Stimulated activated CD8-positive, alpha-beta memory T cell treated with anti-CD3 and anti-CD28 coated beads, Interleukin-7, amount 100 ng/mL, for 4 hours (primary cell): ENCODE results near the gene NXN.
"Not testable (repeated sequence)": the region's sequence is repeated elsewhere in the genome, so short reads cannot be mapped to it uniquely, and the experiment has no call there.

Experiments used
- DNase-seq, 2 donors: peaks; one replicate each; pipeline ENCODE4 v3.0.0-alpha.2; 2020; ENCODE audit warnings: low read depth in 2 of 2

Gene NXN

GRCh38 chr17:917941-918740 is 61.4 kb downstream of the NXN start:
- DNase-seq, result no peak

DNA sequence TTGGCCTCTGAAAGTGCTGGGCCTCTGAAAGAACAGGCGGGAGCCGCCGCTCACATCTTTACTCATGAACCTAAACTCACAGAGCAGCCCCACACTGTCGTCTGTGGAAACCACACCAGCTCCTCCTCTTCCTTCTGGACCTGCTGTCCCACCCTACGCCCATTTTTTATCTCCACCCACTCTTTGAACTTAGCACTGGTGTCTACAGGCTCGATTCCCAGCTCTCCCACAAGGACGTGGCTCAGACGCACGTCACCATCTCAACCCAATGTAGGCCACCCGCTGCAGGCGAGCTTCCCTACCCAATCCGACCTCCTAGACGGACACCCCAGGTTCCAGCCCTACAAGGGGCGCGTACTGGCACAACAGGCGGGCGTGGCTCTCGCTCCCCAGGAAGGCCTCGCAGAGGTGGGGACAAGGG is 62.2 kb downstream of the NXN start:
- no peak for DNase-seq

DNA sequence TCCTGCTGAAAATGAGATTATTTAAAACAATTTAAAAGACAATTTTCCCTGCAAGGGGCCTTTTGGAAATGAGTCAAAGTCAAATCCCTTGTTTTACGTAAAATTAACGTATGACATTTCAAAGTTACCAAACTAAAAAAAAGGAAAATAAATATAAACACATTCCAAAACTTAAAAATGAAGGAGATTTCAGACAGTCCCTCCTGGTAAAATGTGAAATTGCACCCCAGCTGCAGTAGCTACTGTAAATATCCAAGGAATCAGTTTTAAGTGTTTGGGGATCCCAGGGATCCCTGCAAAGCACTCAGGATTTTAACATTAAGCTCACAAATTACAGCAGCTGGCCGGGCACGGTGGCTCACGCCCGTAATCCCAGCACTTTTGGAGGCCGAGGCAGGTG is 63.3 kb downstream of the NXN start:
- no peak for DNase-seq

DNA sequence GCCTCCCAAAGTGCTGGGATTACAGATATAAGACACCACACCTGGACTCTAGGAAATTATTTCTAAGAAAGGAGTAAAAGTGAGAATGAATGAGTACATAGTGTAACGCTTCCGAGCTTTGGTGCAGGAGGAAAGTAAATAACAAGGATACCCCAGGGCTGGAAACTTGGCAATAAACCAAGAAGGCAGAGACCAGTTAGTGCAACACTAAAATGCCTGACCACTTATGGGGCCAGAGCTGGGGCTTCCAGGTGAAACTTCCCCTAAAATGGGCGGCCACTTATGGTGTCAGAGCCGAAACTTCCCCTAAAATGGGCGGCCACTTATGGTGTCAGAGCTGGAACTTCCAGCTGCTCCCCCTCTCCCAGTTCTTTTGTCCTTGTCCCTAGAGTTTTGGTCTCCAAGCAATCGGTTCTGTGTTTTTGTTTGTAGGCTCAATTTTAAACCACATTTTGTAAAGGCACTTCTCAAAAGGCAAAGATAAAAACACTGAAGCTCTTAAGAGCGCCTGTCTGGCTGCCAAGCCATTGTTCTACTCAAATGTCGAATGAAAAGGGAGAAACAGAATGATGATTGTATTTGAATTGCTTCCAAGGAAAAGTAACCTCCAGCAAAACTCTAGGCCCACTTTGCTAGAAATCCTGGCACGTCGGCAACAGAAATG is 63.9 kb downstream of the NXN start:
- no peak for DNase-seq

GRCh38 chr17:914561-914960 is 65.0 kb downstream of the NXN start:
- DNase-seq, result no peak

- DNase-seq, result no peak
Observed at GRCh38 chr17:913207-913606, 66.4 kb downstream of the NXN start.

DNA sequence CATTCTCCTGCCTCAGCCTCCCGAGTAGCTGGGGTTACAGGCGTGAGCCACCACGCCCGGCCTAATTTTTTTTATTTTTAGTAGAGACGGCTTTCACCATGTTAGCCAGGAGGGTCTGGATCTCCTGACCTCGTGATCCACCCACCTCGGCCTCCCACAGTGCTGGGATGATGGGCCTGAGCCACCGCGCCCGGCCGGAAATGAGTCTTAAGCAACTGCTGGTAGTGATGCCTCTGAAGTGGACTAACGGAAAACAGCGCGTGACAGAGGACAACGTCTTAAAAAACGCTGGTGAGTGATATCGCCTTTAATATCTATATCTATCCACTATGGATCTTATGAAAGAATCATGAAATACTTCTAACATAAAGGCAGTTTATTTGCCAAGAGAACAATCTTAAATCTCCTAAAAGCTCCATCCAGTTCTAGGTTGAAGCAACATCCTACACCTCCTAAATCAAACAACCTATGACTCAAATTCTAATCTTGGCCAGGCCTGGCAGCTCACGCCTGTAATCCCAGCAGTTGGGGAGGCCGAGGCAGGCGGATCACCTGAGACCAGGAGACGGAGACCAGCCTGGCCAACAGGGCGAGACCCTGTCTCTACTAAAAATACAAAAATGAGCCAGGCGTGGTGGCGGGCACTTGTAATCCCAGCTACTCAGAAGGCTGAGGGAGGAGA is 69.8 kb downstream of the NXN start:
- no peak for DNase-seq

- DNase-seq, result no peak
Observed at GRCh38 chr17:907725-908124, 71.9 kb downstream of the NXN start.

DNA sequence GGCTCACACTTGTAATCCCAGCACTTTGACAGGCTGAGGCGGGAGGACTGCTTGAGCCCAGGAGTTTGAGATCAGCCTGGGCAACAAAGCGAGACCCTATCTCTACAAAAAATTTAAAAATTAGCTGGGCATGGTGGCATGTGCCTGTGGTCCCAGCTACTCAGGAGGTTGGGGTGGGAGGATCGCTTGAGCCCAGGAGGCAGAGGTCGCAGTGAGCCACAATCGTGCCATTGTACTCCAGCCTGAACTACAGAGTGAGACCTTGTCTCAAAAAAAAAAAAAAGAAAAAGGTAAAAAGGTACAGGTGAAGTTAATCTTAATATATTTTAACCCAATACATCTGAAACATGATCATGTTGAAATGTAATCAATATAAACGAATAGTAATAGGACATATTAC is 73.9 kb downstream of the NXN start:
- DNase-seq, result not testable (repeated sequence)

DNA sequence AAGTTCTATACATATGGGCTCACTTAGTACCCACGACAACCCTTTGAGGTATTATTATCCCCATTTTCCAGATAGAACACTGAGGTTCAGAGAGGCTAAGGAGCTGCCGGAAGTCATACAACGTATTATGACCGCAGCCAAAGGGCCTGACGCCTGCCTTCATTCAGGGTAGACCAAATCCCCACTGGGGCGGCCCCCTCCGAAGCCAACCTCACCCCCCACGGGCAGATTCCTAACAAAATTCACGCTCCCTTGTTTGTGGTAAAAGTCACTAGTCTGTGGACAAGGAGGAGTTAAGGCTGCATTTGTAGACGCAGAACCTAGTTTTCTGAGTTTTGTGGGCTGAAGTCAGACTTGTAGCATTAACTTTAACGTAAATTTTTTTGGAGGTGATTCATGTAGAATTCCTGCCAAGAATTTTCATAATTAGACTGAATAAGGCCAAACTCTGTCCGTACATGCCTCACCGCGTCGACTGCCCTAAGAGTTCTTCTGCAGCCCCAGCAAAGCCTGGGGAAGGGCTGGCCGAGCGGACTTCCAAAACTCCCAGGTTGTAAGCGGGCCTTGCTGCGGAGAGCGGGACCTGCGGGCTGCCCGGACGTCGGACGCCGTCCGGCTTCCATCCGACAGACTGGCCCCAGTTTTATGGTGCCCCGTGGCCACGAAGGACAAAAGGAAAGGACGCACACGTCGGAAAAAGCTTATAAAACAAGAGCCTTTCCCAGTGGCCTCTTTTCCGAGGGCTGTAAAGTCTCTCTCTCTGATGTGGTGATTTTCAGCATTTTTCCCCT is 75.7 kb downstream of the NXN start:
- DNase-seq, result no peak

GRCh38 chr17:902463-902862 is 77.1 kb downstream of the NXN start:
- DNase-seq, result no peak

DNA sequence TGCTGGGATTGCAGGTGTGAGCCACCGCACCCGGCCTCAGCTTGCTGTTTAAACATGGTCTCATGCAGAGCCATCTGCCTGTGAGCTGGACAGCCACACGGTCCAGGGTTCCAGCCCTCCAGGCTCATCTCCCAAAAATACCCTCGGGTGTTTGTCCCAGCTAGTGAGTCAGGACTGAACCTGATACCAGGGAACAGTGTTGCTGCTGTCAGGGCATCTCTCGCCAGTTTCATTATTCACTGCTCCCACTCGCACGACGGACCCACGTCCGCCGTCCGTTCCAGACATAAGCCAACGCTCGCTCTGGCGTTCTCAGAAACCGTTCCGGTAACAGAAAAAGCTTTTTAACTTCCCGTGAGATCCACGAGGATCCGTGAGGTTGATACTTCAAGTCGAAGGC is 77.6 kb downstream of the NXN start:
- DNase-seq, result no peak

DNA sequence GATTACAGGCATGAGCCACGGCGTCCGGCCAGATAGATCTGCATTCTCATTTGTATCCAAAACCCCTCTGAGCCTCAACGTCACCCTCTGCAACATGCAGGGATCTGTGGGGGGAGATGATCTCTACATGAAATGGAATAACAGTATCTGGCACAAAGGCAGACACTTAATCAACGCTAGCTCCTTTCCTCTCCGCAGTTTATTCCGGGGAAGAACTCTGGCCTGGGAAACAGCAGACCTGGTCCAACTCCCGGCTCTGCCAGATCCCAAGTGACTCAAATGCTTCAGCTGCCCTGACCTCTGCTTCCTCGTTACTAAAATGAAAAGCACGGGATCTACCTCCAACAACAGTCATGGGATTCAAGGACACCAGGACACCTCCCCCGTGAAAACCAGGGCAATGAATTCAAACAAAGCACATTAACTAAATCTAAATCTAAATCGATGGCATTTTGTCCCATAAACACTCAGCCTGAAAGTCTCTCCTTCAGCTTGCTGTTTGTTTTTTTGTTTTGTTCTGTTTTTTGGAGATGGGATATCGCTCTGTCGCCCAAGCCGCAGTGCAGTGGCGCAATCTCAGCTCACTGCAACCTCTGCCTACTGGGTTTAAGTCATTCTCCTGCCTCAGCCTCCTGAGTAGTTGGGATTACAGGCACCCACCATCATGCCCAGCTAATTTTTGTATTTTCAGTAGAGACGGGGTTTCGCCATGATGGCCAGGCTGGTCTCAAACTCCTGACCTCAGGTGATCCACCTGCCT is 78.2 kb downstream of the NXN start:
- no peak for DNase-seq

DNA sequence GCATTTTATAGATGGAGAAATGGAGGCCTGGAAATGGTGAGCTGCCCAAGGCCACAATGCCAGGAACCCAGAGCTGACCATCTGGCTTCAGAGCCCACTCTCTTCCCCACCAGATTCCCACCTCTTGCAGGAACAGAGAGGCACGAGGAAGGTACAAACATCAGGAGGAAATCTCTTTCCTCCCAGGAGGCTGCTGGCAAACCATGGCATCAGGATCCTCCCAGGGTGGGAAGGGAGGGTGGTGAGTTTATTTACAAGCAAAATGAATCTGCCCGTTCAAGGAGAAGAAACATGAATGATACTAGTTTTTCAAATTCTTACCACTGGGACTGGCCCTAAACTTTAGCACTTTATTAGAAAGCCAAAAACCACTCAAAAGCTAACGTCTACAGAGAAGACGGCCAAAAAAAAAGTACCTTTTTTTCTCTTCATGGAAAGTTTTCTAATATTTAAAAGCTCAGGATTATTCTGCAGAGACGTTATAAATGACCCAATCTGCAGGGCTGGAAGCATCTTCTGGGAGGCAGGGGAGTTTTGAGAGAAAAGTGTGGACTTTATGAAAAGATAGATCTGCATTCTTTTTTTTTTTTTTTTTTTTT is 79.1 kb downstream of the NXN start:
- DNase-seq, result no peak

DNA sequence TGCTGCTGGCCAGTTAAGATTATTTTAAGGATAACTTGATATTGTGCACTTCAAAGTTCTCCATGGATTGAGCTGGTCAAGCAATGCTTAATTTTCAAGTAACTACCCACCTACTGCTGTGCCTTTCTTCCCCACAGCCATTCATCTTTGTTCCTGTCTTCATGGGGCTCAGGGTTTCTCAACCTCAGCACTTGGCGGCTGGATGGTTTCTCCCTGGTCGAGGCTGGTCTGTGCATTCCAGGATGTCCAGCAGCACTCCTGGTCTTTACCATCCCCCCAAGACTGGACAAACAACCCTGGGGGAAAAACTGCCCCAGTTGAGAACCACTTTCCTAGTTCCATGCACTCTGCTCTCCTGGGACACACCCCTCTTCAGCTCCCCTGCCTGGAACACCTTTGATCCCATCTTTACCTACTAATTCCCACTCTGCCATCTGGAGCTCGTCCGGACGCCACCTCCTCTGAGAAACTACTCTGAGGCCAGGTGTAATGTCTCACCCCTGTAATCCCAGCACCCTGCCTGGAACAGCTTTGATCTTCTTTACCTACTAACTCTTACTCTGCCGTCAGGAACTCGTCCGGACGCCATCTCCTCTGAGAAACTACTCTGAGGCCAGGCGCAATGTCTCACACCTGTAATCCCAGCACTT is 81.5 kb downstream of the NXN start:
- no peak for DNase-seq

DNA sequence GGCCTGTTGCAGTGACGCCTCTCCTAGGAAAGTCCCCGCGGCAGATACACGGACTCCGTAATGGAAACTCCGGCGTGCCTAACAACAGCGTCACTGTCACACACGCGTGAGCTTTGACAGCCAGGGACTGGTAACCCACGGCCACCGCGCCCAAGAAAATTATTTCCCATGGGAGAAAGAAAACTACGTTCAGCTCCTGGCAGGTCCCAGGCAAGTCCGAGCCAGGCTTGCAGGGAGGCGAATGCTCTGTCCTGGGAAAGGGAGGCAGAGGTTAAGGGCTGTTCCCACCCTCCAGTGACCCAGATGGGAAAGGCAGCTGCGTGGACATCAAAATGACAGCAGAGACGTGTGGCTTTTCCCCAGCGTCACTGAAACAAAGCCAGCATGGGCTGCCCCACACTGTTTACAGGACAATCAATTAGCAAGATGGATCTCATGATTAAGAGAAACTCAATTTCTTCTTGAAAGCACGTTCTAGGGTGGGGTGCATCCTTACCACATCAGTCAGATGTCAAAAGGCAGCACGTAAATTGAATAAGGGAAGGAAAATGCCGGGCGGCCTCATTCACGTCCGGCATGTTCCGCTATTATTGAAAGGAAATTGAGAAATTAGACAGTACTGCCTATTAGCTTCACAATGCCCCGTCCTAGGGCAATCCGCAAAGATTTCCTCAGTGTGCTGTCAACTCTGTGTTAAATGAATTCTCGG is 82.5 kb downstream of the NXN start:
- DNase-seq, result no peak

DNA sequence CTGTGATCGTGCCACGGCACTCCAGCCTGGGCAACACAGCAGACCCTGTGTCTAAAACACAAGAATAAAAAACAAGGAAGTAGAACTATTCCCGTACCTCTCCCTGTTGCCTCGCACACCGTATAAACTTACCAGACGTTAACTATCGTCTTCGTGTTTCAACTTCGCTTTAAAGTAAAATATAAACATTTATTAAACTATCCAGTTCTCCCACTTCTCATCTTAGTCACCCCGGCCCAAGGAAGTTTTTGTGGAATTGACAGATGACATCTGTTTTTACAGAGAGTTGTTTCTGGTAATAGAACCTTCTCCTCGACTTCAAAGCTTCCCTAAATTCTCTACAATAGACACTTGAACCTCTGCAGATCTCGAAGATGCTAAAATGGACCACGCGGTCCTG is 83.1 kb downstream of the NXN start:
- no peak for DNase-seq

DNA sequence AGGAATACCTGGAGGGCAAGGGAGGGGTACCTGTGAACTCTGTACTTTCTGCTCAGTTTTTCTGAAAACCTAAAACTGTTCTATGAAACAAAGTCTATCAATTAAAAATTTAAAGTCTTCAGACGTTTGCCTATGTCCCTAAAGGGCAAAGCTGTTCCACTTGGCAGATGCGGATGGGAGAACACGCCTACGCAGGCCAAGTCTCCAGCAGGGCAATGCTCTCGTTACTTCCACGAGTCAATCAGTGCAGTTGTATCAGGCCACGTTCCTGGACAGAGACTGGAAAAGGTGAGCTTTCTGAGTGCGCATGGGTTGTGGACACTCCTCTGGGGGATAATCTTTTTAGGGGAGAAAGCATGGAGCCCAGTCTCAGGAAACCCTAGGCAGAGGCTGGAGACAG is 86.6 kb downstream of the NXN start:
- DNase-seq, result no peak

- DNase-seq, result no peak
Observed at GRCh38 chr17:888998-889441, 90.6 kb downstream of the NXN start.
